ENCODE results near the gene COL16A1.

Gene COL16A1

GRCh38 chr1:31621498-31621820 lies 82.4 kb downstream of the COL16A1 start:
- TF ChIP-seq, protein P1, sequence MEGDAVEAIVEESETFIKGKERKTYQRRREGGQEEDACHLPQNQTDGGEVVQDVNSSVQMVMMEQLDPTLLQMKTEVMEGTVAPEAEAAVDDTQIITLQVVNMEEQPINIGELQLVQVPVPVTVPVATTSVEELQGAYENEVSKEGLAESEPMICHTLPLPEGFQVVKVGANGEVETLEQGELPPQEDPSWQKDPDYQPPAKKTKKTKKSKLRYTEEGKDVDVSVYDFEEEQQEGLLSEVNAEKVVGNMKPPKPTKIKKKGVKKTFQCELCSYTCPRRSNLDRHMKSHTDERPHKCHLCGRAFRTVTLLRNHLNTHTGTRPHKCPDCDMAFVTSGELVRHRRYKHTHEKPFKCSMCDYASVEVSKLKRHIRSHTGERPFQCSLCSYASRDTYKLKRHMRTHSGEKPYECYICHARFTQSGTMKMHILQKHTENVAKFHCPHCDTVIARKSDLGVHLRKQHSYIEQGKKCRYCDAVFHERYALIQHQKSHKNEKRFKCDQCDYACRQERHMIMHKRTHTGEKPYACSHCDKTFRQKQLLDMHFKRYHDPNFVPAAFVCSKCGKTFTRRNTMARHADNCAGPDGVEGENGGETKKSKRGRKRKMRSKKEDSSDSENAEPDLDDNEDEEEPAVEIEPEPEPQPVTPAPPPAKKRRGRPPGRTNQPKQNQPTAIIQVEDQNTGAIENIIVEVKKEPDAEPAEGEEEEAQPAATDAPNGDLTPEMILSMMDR (conservative IDR thresholded peaks at IDR 0.05), result no peak
- no peak overlapping the region for H3K27ac ChIP-seq

DNA sequence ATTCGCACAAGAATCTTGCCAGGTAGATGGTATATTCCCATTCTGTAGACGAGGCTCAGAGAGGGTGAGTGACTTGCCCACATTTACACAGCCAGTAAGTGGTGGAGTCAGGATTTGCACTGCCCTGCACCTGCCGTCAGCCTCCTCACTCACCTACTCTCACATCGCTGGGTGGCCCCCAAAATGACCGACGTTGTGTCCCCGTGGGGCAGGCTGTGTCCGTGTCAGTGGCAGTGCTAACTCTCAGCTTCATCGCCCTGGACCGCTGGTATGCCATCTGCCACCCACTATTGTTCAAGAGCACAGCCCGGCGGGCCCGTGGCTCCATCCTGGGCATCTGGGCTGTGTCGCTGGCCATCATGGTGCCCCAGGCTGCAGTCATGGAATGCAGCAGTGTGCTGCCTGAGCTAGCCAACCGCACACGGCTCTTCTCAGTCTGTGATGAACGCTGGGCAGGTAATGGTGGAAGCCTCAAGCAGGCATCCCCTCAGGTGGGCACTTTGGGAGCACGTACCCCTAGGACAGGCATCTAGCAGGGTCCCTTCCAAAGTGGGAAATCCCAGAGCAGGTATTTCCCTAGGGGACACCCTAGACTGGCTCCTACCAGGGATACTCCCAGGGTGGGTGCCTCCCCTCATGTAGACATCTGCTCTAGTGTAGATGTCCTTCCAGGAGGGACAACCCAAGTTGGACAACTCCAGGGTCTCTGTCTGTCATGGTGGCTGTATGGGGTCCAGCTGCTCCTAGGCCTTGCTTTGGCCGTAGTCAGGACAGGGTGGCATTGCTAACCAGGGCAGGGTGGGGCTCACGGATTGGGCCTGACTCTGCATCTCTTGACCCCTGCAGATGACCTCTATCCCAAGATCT lies 83.0 kb downstream of the COL16A1 start:
- H3K27ac ChIP-seq, result no peak overlapping the region

DNA sequence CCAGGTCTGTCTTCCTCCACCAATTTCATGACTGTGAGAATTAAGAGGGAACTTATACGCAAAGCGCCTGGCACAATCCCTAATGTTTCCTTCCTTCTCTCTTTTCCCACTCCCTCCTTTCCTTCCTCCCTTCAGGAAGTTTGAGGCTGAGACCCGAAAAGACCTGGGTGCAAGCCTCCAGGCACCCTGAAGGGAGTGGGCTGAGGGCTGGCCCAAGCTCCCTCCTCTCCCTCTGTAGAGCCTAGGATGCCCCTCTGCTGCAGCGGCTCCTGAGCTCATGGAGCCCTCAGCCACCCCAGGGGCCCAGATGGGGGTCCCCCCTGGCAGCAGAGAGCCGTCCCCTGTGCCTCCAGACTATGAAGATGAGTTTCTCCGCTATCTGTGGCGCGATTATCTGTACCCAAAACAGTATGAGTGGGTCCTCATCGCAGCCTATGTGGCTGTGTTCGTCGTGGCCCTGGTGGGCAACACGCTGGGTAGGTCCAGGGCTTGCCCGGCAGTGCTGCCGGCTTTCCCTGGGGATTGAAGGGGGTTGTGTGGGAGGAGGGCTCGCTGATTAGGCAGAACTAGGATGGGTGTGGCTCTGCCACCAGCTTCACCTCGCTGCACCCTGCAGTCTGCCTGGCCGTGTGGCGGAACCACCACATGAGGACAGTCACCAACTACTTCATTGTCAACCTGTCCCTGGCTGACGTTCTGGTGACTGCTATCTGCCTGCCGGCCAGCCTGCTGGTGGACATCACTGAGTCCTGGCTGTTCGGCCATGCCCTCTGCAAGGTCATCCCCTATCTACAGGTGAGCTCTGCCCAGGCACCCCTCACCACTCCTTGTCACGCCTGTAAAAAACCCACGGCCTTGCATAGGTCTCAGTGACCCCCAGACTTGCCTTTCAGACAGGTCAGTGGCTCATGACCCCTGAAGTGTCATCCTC lies 84.6 kb downstream of the COL16A1 start:
- TF ChIP-seq, protein P1 (conservative IDR thresholded peaks at IDR 0.05), result no peak
- H3K27ac ChIP-seq, result no peak overlapping the region

More for the DNA sequence above, 83.0 kb downstream of the COL16A1 start:
- TF ChIP-seq, protein P1 (conservative IDR thresholded peaks at IDR 0.05), result no peak

- peak overlapping the region; percentile 36; the same call in 1 of the 2 replicates for H3K27ac ChIP-seq
- TF ChIP-seq, protein P1 (conservative IDR thresholded peaks at IDR 0.05), result peak; percentile 96
These were observed 85.7 kb downstream of the COL16A1 start for GRCh38 chr1:31617916-31618746.

GRCh38 chr1:31617218-31617915 lies 86.5 kb downstream of the COL16A1 start, which contains the start of gene HCRTR1:
HCRTR1 (plus strand) TSS chr1:31617689; CDS start chr1:31619193, 1,504 bp downstream.
- TF ChIP-seq, protein P1 (conservative IDR thresholded peaks at IDR 0.05), result no peak
- peak within 1 kb of the TSS; percentile 36; the same call in 1 of the 2 replicates for H3K27ac ChIP-seq

GRCh38 chr1:31615939-31616338 lies 87.9 kb downstream of the COL16A1 start:
- TF ChIP-seq, protein P1 (conservative IDR thresholded peaks at IDR 0.05), result no peak
- no peak overlapping the region for H3K27ac ChIP-seq
